Nephron progenitor cell (in vitro differentiated cells): Measurements from ENCODE around the gene IKBIP.

Experiments
- DNase-seq: peaks from one replicate; pipeline ENCODE4 v3.0.0; 2021
- H3K27ac Mint-ChIP-seq: 2 replicates; pipeline ENCODE4 v1.8.0; 2021; ENCODE audit warnings: mild to moderate bottlenecking, moderate library complexity, mixed read lengths
- H3K27me3 Mint-ChIP-seq: 2 replicates; pipeline ENCODE4 v1.8.0; 2021; ENCODE audit warnings: mild to moderate bottlenecking, low read depth, mixed read lengths; ENCODE audit not compliant: poor library complexity
- H3K36me3 Mint-ChIP-seq: 2 replicates; pipeline ENCODE4 v1.8.0; 2021; ENCODE audit warnings: low read depth, mixed read lengths
- H3K4me1 Mint-ChIP-seq: 2 replicates; pipeline ENCODE4 v1.8.0; 2021; ENCODE audit warnings: mixed read lengths
- H3K4me3 Mint-ChIP-seq: 2 replicates; pipeline ENCODE4 v1.8.0; 2021; ENCODE audit warnings: mild to moderate bottlenecking, moderate library complexity, mixed read lengths
- H3K9me3 Mint-ChIP-seq: 2 replicates; pipeline ENCODE4 v1.8.0; 2021; ENCODE audit warnings: mild to moderate bottlenecking, moderate library complexity, mixed read lengths
- CTCF ChIP-seq: fragments of 200-600 bp; sonication (generic); IDR thresholded peaks from 2 replicates; pipeline ENCODE4 v1.5.0; 2021; ENCODE audit warnings: antibody characterized with exemption

IKBIP gene

GRCh38 chr12:98678946-98679610 lies 34.5 kb upstream of the IKBIP start:
- Mint-ChIP-seq H3K36me3 (peaks cover 58% of the 10 kb centered on the region), H3K4me3 (no peak overlapping the region), H3K27me3 (no peaks in the 10 kb centered on the region), H3K9me3 (no peaks in the 10 kb centered on the region), H3K4me1 (no peaks in the 10 kb centered on the region), H3K27ac (no peak overlapping the region)
- no peak for TF ChIP-seq CTCF
- no peak for DNase-seq

- H3K4me3 Mint-ChIP-seq, result no peak overlapping the region
- H3K4me1 Mint-ChIP-seq, result no peaks in the 10 kb centered on the region
- H3K9me3 Mint-ChIP-seq, result no peaks in the 10 kb centered on the region
- peaks cover 57% of the 10 kb centered on the region for H3K36me3 Mint-ChIP-seq
- no peak for TF ChIP-seq CTCF
- no peak for DNase-seq
- no peaks in the 10 kb centered on the region for H3K27me3 Mint-ChIP-seq
- H3K27ac Mint-ChIP-seq, result no peak overlapping the region
Measured at GRCh38 chr12:98678236-98678945, 33.8 kb upstream of the IKBIP start.

DNA sequence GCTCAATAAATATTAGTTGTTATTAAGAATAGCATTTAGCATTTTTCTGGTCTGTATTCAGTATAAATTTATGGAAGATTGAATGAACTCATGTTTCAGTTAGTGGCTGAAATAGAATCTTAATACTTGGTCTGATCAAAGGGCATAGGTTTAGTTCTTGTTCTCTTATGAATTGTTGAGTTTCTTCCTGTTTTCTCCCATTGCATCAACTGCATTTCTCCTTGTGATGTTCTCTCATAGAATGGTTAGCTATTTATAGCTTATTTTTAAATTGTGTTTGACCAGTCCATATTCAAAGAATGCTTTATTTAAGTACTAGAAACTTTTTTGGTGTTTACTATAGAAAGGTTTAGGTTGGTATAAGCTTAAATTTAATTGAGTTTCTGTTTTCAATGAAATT lies 30.3 kb upstream of the IKBIP start:
- Mint-ChIP-seq H3K4me1 (no peaks in the 10 kb centered on the region), H3K9me3 (no peaks in the 10 kb centered on the region), H3K27ac (no peak overlapping the region), H3K4me3 (no peak overlapping the region), H3K36me3 (peaks cover 36% of the 10 kb centered on the region), H3K27me3 (no peaks in the 10 kb centered on the region)
- DNase-seq, result no peak
- no peak for TF ChIP-seq CTCF

- Mint-ChIP-seq H3K27ac (no peak overlapping the region), H3K4me1 (no peaks in the 10 kb centered on the region), H3K9me3 (no peaks in the 10 kb centered on the region), H3K4me3 (no peak overlapping the region), H3K27me3 (no peaks in the 10 kb centered on the region), H3K36me3 (peaks cover 50% of the 10 kb centered on the region)
- no peak for DNase-seq
- TF ChIP-seq CTCF, result no peak
Measured at GRCh38 chr12:98671459-98671858, 26.9 kb upstream of the IKBIP start.

DNA sequence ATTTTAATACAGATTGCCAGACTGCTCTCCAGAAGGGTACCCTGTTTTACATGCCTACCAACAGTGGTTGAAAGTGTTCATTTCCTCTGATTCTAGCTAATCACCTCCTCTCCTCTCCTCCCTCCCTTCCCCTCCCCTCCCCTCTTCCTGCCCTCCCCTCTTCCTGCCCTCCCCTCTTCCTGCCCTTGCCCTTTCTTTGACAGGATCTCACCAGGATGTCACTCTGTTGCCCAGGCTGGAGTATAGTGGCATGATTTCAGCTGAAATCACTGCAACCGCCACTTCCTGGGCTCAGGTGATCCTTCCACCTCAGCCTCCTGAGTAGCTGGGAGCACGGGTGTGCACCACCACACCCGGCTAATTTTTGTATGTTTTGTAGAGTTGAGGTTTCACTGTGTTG lies 25.2 kb upstream of the IKBIP start:
- no peak for TF ChIP-seq CTCF
- Mint-ChIP-seq H3K36me3 (peaks cover 58% of the 10 kb centered on the region), H3K4me1 (no peaks in the 10 kb centered on the region), H3K9me3 (no peaks in the 10 kb centered on the region), H3K4me3 (no peak overlapping the region), H3K27me3 (no peaks in the 10 kb centered on the region), H3K27ac (no peak overlapping the region)
- no peak for DNase-seq

GRCh38 chr12:98660521-98660920 lies 15.9 kb upstream of the IKBIP start:
- no peak for TF ChIP-seq CTCF
- Mint-ChIP-seq H3K27ac (no peak overlapping the region), H3K27me3 (no peaks in the 10 kb centered on the region), H3K4me3 (no peak overlapping the region), H3K4me1 (no peaks in the 10 kb centered on the region), H3K36me3 (peaks cover 45% of the 10 kb centered on the region), H3K9me3 (no peaks in the 10 kb centered on the region)
- DNase-seq, result no peak
